Activated naive CD4-positive, alpha-beta T cell treated with anti-CD3 and anti-CD28 coated beads, Interleukin-2, amount 50 U/mL, for 24 hours (primary cell): Measurements from ENCODE around the gene RXRA.

Source experiments
- H3K27ac Mint-ChIP-seq: one replicate; pipeline ENCODE4 v1.8.0; 2021; ENCODE audit warnings: mild to moderate bottlenecking, mixed read lengths
- H3K27me3 Mint-ChIP-seq: one replicate; pipeline ENCODE4 v1.8.0; 2021; ENCODE audit warnings: mixed read lengths
- H3K36me3 Mint-ChIP-seq: one replicate; pipeline ENCODE4 v1.8.0; 2021; ENCODE audit warnings: mixed read lengths
- H3K4me1 Mint-ChIP-seq: one replicate; pipeline ENCODE4 v1.8.0; 2021; ENCODE audit warnings: mixed read lengths
- H3K4me3 Mint-ChIP-seq: one replicate; pipeline ENCODE4 v1.8.0; 2021; ENCODE audit warnings: mild to moderate bottlenecking, mixed read lengths
- H3K9me3 Mint-ChIP-seq: one replicate; pipeline ENCODE4 v1.8.0; 2021; ENCODE audit warnings: mixed read lengths

The RXRA gene

GRCh38 chr9:134333874-134334581 lies 7.8 kb downstream of the RXRA start:
- H3K4me1 Mint-ChIP-seq, result peaks cover 12% of the 10 kb centered on the region
- no peaks in the 10 kb centered on the region for H3K36me3 Mint-ChIP-seq
- no peak overlapping the region for H3K4me3 Mint-ChIP-seq
- H3K27me3 Mint-ChIP-seq, result no peaks in the 10 kb centered on the region
- no peak overlapping the region for H3K27ac Mint-ChIP-seq
- no peaks in the 10 kb centered on the region for H3K9me3 Mint-ChIP-seq

GRCh38 chr9:134335061-134335460 lies 8.8 kb downstream of the RXRA start:
- Mint-ChIP-seq H3K27me3 (no peaks in the 10 kb centered on the region), H3K9me3 (no peaks in the 10 kb centered on the region), H3K4me3 (no peak overlapping the region), H3K27ac (no peak overlapping the region), H3K36me3 (no peaks in the 10 kb centered on the region), H3K4me1 (peaks cover 9% of the 10 kb centered on the region)

- no peaks in the 10 kb centered on the region for H3K36me3 Mint-ChIP-seq
- no peaks in the 10 kb centered on the region for H3K27me3 Mint-ChIP-seq
- H3K27ac Mint-ChIP-seq, result no peak overlapping the region
- no peaks in the 10 kb centered on the region for H3K9me3 Mint-ChIP-seq
- no peak overlapping the region for H3K4me3 Mint-ChIP-seq
- peaks cover 6% of the 10 kb centered on the region for H3K4me1 Mint-ChIP-seq
Observed at GRCh38 chr9:134335486-134336220, 9.4 kb downstream of the RXRA start.

DNA sequence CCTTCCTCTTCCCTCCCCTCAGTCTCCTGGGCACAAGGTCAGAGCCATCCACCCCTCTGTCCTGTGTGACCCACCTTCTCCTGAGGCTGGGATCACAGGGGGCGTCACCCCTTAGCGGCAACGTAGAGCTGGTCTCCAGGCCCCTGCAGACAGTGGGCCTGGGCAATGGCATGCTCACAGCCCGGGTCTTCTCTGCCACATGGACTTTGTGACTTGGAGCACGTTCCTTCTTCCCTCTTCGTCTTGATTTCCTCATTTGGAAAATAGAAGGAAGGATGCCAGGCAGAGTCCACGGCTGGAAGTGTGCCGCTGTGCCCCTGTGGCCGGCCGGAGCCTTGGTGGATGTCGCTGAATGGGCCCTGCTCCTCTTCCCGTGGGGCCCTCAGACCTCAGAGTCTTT lies 10.0 kb downstream of the RXRA start:
- Mint-ChIP-seq H3K4me3 (no peak overlapping the region), H3K27me3 (no peaks in the 10 kb centered on the region), H3K9me3 (no peaks in the 10 kb centered on the region), H3K27ac (no peak overlapping the region), H3K4me1 (peaks cover 6% of the 10 kb centered on the region), H3K36me3 (no peaks in the 10 kb centered on the region)

- Mint-ChIP-seq H3K36me3 (no peaks in the 10 kb centered on the region), H3K27me3 (no peaks in the 10 kb centered on the region), H3K4me1 (peaks cover 6% of the 10 kb centered on the region), H3K27ac (no peak overlapping the region), H3K4me3 (no peak overlapping the region), H3K9me3 (no peaks in the 10 kb centered on the region)
Observed at GRCh38 chr9:134336924-134337323, 10.7 kb downstream of the RXRA start.

GRCh38 chr9:134337469-134337868 lies 11.2 kb downstream of the RXRA start:
- Mint-ChIP-seq H3K4me1 (peaks cover 6% of the 10 kb centered on the region), H3K4me3 (no peak overlapping the region), H3K27me3 (no peaks in the 10 kb centered on the region), H3K36me3 (no peaks in the 10 kb centered on the region), H3K27ac (peak overlapping the region; percentile 8), H3K9me3 (no peaks in the 10 kb centered on the region)

DNA sequence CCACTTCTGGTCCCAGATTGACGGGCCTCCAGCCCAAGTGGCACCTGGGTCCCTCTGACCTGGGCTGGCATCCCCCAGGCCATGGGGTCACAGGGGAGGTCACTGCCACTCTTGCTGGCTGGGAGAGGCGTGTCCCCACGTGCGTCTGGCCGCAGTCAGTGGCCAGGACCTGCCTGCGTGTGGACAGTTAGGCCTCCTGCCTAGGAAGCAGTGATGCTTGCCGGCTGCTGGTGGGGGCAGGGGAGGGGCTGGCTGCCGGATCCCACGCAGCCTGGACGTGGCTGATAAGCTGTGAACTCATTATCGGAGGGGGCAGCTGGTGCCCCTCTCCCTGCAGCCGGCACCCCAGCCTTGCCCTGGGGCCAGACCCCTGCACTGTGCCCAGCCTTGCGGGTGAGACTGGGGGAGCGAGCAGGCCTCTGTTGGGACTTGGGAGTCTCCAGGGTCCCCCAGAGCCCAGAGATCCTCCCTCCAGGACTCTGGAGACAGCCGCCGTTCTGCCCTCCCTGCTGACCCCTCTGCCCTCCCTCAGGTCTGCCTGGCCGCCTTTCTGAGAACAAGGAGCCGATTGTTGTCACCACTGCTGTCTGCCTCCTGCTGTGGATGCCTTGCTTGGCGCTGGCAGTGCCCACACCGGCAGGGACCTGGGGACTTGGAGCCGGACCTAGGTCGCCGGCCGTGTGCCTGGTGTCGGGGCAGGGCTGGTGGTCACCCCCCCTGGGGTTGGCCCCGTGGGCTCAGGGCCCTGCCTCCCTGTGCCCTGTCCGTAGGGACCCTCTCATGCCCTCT lies 12.3 kb downstream of the RXRA start:
- Mint-ChIP-seq H3K27ac (no peak overlapping the region), H3K4me3 (no peak overlapping the region), H3K36me3 (no peaks in the 10 kb centered on the region), H3K4me1 (peaks cover 6% of the 10 kb centered on the region), H3K9me3 (no peaks in the 10 kb centered on the region), H3K27me3 (no peaks in the 10 kb centered on the region)

GRCh38 chr9:134339183-134339806 lies 13.0 kb downstream of the RXRA start:
- H3K4me3 Mint-ChIP-seq, result no peak overlapping the region

GRCh38 chr9:134340475-134341160 lies 14.4 kb downstream of the RXRA start:
- Mint-ChIP-seq H3K4me3 (no peak overlapping the region), H3K36me3 (no peaks in the 10 kb centered on the region), H3K9me3 (no peaks in the 10 kb centered on the region), H3K27me3 (no peaks in the 10 kb centered on the region), H3K4me1 (peaks cover 17% of the 10 kb centered on the region), H3K27ac (no peak overlapping the region)

More at GRCh38 chr9:134339183-134339806, 13.0 kb downstream of the RXRA start:
- Mint-ChIP-seq H3K27ac (no peak overlapping the region), H3K27me3 (no peaks in the 10 kb centered on the region), H3K9me3 (no peaks in the 10 kb centered on the region), H3K36me3 (no peaks in the 10 kb centered on the region), H3K4me1 (peaks cover 12% of the 10 kb centered on the region)

- Mint-ChIP-seq H3K4me3 (no peak overlapping the region), H3K4me1 (peaks cover 17% of the 10 kb centered on the region)
Observed at GRCh38 chr9:134341306-134341705, 15.1 kb downstream of the RXRA start.

GRCh38 chr9:134341929-134342745 lies 15.9 kb downstream of the RXRA start:
- Mint-ChIP-seq H3K27me3 (no peaks in the 10 kb centered on the region), H3K36me3 (no peaks in the 10 kb centered on the region), H3K4me3 (no peak overlapping the region), H3K27ac (no peak overlapping the region), H3K9me3 (no peaks in the 10 kb centered on the region), H3K4me1 (peaks cover 17% of the 10 kb centered on the region)

More at GRCh38 chr9:134341306-134341705, 15.1 kb downstream of the RXRA start:
- Mint-ChIP-seq H3K27ac (no peak overlapping the region), H3K27me3 (no peaks in the 10 kb centered on the region), H3K9me3 (no peaks in the 10 kb centered on the region), H3K36me3 (no peaks in the 10 kb centered on the region)

GRCh38 chr9:134342746-134343115 lies 16.5 kb downstream of the RXRA start:
- no peak overlapping the region for H3K4me3 Mint-ChIP-seq
- no peaks in the 10 kb centered on the region for H3K9me3 Mint-ChIP-seq
- H3K36me3 Mint-ChIP-seq, result no peaks in the 10 kb centered on the region
- no peaks in the 10 kb centered on the region for H3K27me3 Mint-ChIP-seq
- H3K27ac Mint-ChIP-seq, result no peak overlapping the region
- H3K4me1 Mint-ChIP-seq, result peaks cover 11% of the 10 kb centered on the region

DNA sequence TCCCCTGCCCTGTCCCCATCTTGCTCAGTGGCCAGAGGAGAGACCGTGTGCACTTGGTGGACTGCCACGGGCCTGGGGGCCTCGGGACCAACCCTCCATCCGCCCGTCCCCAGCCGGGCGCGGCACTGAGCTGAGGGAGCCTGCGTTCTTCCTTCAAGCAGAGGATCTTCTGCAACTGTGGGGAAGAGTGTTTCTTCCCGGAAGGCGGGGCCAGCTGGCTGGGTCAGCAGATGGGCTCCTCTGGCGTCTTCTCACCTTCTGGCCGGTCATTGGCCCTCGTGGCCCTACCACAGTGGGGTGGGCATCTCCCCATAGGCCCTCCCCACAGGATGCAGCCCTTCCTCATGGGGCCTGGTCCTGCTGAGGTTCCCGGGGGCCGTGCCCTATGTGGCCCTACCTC lies 17.4 kb downstream of the RXRA start:
- Mint-ChIP-seq H3K9me3 (no peaks in the 10 kb centered on the region), H3K4me3 (no peak overlapping the region), H3K36me3 (no peaks in the 10 kb centered on the region), H3K27ac (no peak overlapping the region), H3K4me1 (peaks cover 11% of the 10 kb centered on the region), H3K27me3 (no peaks in the 10 kb centered on the region)

DNA sequence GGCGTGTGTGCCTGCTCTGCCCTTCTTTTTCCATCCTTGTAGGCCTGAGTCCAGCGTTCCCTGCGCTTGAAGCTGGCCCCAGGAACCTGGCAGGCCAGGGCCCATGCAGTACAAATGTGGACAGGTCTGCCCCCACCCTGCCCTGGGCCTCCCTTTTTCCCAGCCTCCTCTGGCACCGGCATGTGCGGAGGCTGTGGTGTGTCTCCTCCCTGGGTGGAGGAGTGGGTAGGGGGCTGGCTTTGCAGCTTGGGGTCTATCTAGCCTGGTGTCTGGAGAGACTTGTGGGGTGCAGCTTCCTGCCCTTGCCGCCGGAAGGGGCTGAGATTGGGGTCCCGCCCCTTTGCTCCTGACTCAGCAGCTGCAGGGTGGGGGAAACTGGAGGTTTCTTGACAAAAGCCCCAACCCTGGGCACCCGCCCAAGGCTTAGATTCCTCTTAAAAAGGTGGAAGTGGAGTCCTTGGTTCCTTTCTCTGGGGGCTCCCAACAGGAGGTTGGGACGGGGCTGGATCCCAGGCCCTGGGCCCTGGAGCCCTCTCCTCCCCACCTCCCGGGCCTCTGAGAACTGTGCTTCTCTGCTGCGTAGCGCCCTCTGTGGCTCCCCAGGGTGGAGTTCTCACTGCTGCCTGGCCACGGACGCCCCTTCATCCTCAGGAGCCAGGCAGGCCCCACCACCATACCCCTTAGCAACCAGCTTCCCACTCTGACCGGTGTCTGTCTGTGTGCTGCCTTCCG lies 18.0 kb downstream of the RXRA start:
- peaks cover 11% of the 10 kb centered on the region for H3K4me1 Mint-ChIP-seq
- H3K27ac Mint-ChIP-seq, result no peak overlapping the region
- H3K4me3 Mint-ChIP-seq, result no peak overlapping the region
- no peaks in the 10 kb centered on the region for H3K9me3 Mint-ChIP-seq
- H3K27me3 Mint-ChIP-seq, result no peaks in the 10 kb centered on the region
- H3K36me3 Mint-ChIP-seq, result no peaks in the 10 kb centered on the region
